Tibial nerve (tissue), 3 donors: Measurements from ENCODE around the gene DAP.

ENCODE experiments used
- CTCF ChIP-seq, 5 experiments: fragments of 200-600 bp in 3 of 5; fragments of 450-650 bp in 2 of 5; sonication (generic) in 3 of 5; IDR thresholded peaks; one replicate each; pipeline ENCODE4 v1.5.1; 2016 to 2019; ENCODE audit warnings: antibody characterized with exemption in 5 of 5, mild to moderate bottlenecking in 3 of 5, moderate library complexity in 2 of 5
- POLR2A ChIP-seq, 2 donors: fragments of 450-650 bp; IDR thresholded peaks; one replicate each; pipeline ENCODE4 v1.6.1; 2017; ENCODE audit warnings: antibody characterized with exemption in 2 of 2, mild to moderate bottlenecking in 2 of 2, moderate library complexity in 2 of 2

GRCh38 chr5:10695055-10695649, 65.9 kb downstream of the DAP start:
- TF ChIP-seq CTCF (IDR thresholded peaks at IDR 0.05) (peak; percentile 50 to 79 (median 77)), POLR2A (IDR thresholded peaks at IDR 0.05) (no peak)
